ENCODE measurements around the gene MAGEB17. TPM values are rescaled to one million over a fixed set of nuclear protein-coding genes. Genes with fewer than 3 reads are reported as not detected.

Gene MAGEB17
- total RNA-seq, 1 experiment from 2014 or later = 0.87 TPM

DNA sequence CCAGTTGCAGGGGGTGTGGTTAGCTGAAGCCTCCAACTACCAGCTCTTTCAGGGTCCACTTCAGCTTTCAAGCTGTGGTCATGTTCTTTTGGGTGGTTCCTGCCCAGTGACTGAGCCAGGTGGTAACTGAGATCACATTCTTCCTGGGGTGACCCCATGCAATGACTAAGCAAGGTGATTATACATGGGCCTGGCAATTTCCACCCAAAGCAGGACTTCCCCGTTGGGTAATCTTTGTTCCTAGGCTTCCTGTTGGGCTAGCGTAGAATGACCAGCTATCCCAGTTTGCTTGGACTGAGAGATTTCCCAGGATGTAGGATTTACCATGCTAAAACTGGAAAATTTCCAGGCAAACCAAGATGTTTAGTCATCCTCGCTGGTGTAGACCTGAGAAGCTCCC, 18.4 kb upstream of the MAGEB17 start:
- no peak overlapping the region for H3K4me3 ChIP-seq (ENCODE audit: low read length)
- POLR2A ChIA-PET (ENCODE audit: unreplicated experiment) = interaction anchor here (0.5 kb wide), 1 partner anchor 411 kb away, joined by 3 read pairs; no protein-coding TSS in a partner anchor
- H4K20me1 ChIP-seq (ENCODE audit: low read length) = no peaks in the 10 kb centered on the region
- peak overlapping the region; percentile 31; the same call in 1 of the 2 replicates for H3K9ac ChIP-seq (ENCODE audit: low read length)
- H3K27ac ChIP-seq (ENCODE audit: low read length) = peak overlapping the region; percentile 87
- TF ChIP-seq CTCF (conservative IDR thresholded peaks at IDR 0.05; ENCODE audit: low read depth, low read length) (no peak), EZH2 (IDR thresholded peaks at IDR 0.05; ENCODE audit: low read length, unreplicated experiment) (no peak), EZH2phosphoT487 (IDR thresholded peaks at IDR 0.05; ENCODE audit: borderline replicate concordance, low read length) (no peak)
- DNase-seq (peak; percentile 88), ATAC-seq (peak; percentile 80)
- no peaks in the 10 kb centered on the region for H3K9me2 ChIP-seq (replicated peaks; ENCODE audit: low read length)
- CTCF ChIA-PET = no interaction called here
- H3K27me3 ChIP-seq (ENCODE audit: low read length) = no peaks in the 10 kb centered on the region
- peak overlapping the region; percentile 58 for H3K4me2 ChIP-seq (ENCODE audit: low read length)
- H3K36me3 ChIP-seq (ENCODE audit: low read depth, low read length) = peaks cover 18% of the 10 kb centered on the region
- peaks cover 42% of the 10 kb centered on the region for H3K79me2 ChIP-seq (ENCODE audit: low read length)
- intact Hi-C loops (cut with micrococcal nuclease) = no loop called here
- H3K4me1 ChIP-seq (ENCODE audit: insufficient read depth, low read length) = peaks cover 25% of the 10 kb centered on the region
- no peaks in the 10 kb centered on the region for H3F3A ChIP-seq (ENCODE audit: low read length, unreplicated experiment)
- no peak overlapping the region for H2AFZ ChIP-seq (ENCODE audit: low read length)
- BruUV-seq (replicated peaks) = no TSS peak
- H3K9me3 ChIP-seq (ENCODE audit: low read length) = no peaks in the 10 kb centered on the region

DNA sequence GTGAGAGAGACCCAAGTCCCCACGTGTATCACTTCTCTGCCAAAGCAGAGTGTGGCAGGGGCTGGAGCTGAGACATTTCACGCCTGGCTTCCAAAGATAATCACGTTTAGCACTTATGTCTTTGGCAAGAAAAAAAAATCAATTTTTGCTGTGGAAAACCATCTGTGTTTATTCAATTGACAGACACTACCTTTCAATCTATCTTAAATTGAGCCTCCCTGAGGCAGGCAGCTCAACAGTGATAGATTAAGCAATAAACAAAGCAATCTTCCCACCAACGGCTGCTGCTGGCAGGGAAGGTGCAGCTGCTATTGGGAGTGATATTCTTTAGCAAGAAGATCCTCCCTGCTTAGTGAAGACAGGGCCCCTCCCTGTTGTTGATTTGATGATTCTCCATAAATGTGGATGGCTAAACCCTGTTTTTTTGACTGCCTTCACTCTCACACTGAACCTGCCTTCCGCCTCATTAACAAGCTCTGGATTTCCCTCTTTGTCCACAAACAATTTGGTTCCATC, 11.6 kb upstream of the MAGEB17 start:
- Histone ChIP-seq H2AFZ (ENCODE audit: low read length) (no peak overlapping the region), H3K9ac (ENCODE audit: low read length) (no peak overlapping the region), H3K4me1 (ENCODE audit: insufficient read depth, low read length) (peaks cover 25% of the 10 kb centered on the region), H3K9me3 (ENCODE audit: low read length) (no peaks in the 10 kb centered on the region), H4K20me1 (ENCODE audit: low read length) (no peaks in the 10 kb centered on the region), H3F3A (ENCODE audit: low read length, unreplicated experiment) (no peaks in the 10 kb centered on the region), H3K4me2 (ENCODE audit: low read length) (no peak overlapping the region), H3K79me2 (ENCODE audit: low read length) (0 out of 2 replicates have a peak, but pooled peaks cover 2% of the 10 kb centered on the region), H3K27ac (ENCODE audit: low read length) (no peak overlapping the region), H3K4me3 (ENCODE audit: low read length) (no peak overlapping the region), H3K27me3 (ENCODE audit: low read length) (no peaks in the 10 kb centered on the region), H3K36me3 (ENCODE audit: low read depth, low read length) (peaks cover 7% of the 10 kb centered on the region), H3K9me2 (replicated peaks; ENCODE audit: low read length) (no peaks in the 10 kb centered on the region)
- intact Hi-C loops (cut with micrococcal nuclease) = no loop called here
- TF ChIP-seq EZH2phosphoT487 (IDR thresholded peaks at IDR 0.05; ENCODE audit: borderline replicate concordance, low read length) (no peak), EZH2 (IDR thresholded peaks at IDR 0.05; ENCODE audit: low read length, unreplicated experiment) (no peak), CTCF (conservative IDR thresholded peaks at IDR 0.05; ENCODE audit: low read depth, low read length) (no peak)
- DNase-seq (no peak), ATAC-seq (no peak)
- CTCF ChIA-PET = no interaction called here
- no TSS peak for BruUV-seq (replicated peaks)
- POLR2A ChIA-PET (ENCODE audit: unreplicated experiment) = no interaction called here

DNA sequence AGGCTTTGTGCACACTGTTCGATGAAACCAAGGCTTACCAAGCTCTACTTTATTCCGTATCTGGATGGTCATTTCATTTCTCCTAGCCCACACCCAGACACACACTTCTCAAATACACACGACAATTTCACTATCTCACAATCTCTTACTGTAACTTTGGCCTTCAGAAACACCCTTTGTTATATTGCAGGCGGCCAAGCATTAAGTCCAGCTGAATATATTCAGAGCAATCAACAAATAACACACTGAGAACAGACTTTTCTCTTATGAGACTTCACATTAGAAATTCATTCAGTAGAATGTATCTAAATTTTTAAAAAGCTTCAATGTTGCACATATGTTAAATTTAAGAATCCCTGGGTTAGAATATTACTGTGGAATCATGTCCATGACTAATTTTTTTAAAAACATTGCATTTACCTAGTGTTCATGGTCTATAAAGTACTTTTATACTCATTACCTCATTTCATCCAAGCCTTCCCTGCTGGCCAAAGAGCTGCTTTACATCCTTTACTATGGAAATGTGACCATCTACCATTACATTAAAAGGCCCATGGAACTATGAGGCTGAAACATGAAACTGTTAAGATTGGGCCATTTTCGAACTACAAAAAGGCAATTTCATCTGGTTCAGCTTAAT, 10.5 kb upstream of the MAGEB17 start:
- DNase-seq = no peak
- CTCF ChIA-PET = no interaction called here
- H3F3A ChIP-seq (ENCODE audit: low read length, unreplicated experiment) = no peaks in the 10 kb centered on the region
- POLR2A ChIA-PET (ENCODE audit: unreplicated experiment) = no interaction called here
- H3K9me2 ChIP-seq (replicated peaks; ENCODE audit: low read length) = no peaks in the 10 kb centered on the region
- no peaks in the 10 kb centered on the region for H3K27me3 ChIP-seq (ENCODE audit: low read length)
- BruUV-seq (replicated peaks) = no TSS peak
- no peaks in the 10 kb centered on the region for H3K79me2 ChIP-seq (ENCODE audit: low read length)
- H3K9me3 ChIP-seq (ENCODE audit: low read length) = no peaks in the 10 kb centered on the region
- no peak overlapping the region for H3K4me2 ChIP-seq (ENCODE audit: low read length)
- no peak overlapping the region for H3K4me3 ChIP-seq (ENCODE audit: low read length)
- intact Hi-C loops (cut with micrococcal nuclease) = no loop called here
- H2AFZ ChIP-seq (ENCODE audit: low read length) = no peak overlapping the region
- H3K27ac ChIP-seq (ENCODE audit: low read length) = no peak overlapping the region
- H3K36me3 ChIP-seq (ENCODE audit: low read depth, low read length) = no peaks in the 10 kb centered on the region; the same call in 1 of the 2 replicates
- no peak for TF ChIP-seq EZH2phosphoT487 (IDR thresholded peaks at IDR 0.05; ENCODE audit: borderline replicate concordance, low read length)
- no peak for TF ChIP-seq CTCF (conservative IDR thresholded peaks at IDR 0.05; ENCODE audit: low read depth, low read length)
- TF ChIP-seq EZH2 (IDR thresholded peaks at IDR 0.05; ENCODE audit: low read length, unreplicated experiment) = no peak
- no peak overlapping the region for H3K9ac ChIP-seq (ENCODE audit: low read length)
- H4K20me1 ChIP-seq (ENCODE audit: low read length) = no peaks in the 10 kb centered on the region
- peaks cover 35% of the 10 kb centered on the region for H3K4me1 ChIP-seq (ENCODE audit: insufficient read depth, low read length)
- no peak for ATAC-seq

All from PC-3 (cell line).